SK-N-SH treated with all-trans-retinoic acid at 6 μM for 48 hours (cell line): Measurements from ENCODE around the gene BACH2.

Experiments
- ATAC-seq: fragments of 200-7000 bp; cut with Tn5 transposase; 3 replicates; pipeline ENCODE4 v1.9.1; 2020; ENCODE audit warnings: mild to moderate bottlenecking, moderate library complexity
- BACH2 ChIP-seq: fragments of 250-450 bp; sonication (Bioruptor Pico); IDR thresholded peaks from 2 replicates; pipeline ENCODE4 v1.9.0; 2021; ENCODE audit warnings: mild to moderate bottlenecking, borderline replicate concordance
- ESRRG ChIP-seq: fragments of 250-450 bp; sonication (Bioruptor Pico); IDR thresholded peaks from 2 replicates; pipeline ENCODE4 v1.6.1; 2021; ENCODE audit warnings: mild to moderate bottlenecking
- GLIS3 ChIP-seq: fragments of 250-450 bp; sonication (Bioruptor Pico); IDR thresholded peaks from 2 replicates; pipeline ENCODE4 v1.5.0; 2020; ENCODE audit warnings: mild to moderate bottlenecking, moderate library complexity
- ISL1 ChIP-seq: fragments of 250-450 bp; sonication (Bioruptor Pico); IDR thresholded peaks from 2 replicates; pipeline ENCODE4 v2.1.2; 2022; ENCODE audit warnings: mild to moderate bottlenecking, moderate library complexity
- OSR1 ChIP-seq: fragments of 250-450 bp; sonication (Bioruptor Pico); IDR thresholded peaks from 2 replicates; pipeline ENCODE4 v1.8.0; 2022; ENCODE audit warnings: moderate library complexity, mild to moderate bottlenecking, inconsistent platforms
- PPARA ChIP-seq: fragments of 250-450 bp; sonication (Bioruptor Pico); IDR thresholded peaks from 2 replicates; pipeline ENCODE4 v1.5.0; 2020; ENCODE audit warnings: mild to moderate bottlenecking, borderline replicate concordance
- RARB ChIP-seq: fragments of 250-450 bp; sonication (Bioruptor Pico); IDR thresholded peaks from 2 replicates; pipeline ENCODE4 v1.8.0; 2021; ENCODE audit warnings: mild to moderate bottlenecking, moderate library complexity
- SNAI2 ChIP-seq: fragments of 250-450 bp; sonication (Bioruptor Pico); IDR thresholded peaks from 2 replicates; pipeline ENCODE4 v1.5.0; 2020; ENCODE audit warnings: mild to moderate bottlenecking, moderate library complexity
- TCF4 ChIP-seq: fragments of 250-450 bp; sonication (Bioruptor Pico); IDR thresholded peaks from 2 replicates; pipeline ENCODE4 v1.8.0; 2021; ENCODE audit warnings: mild to moderate bottlenecking, moderate library complexity, borderline replicate concordance
- TOX ChIP-seq: fragments of 250-450 bp; sonication (Bioruptor Pico); IDR thresholded peaks from 2 replicates; pipeline ENCODE4 v1.8.0; 2021; ENCODE audit warnings: mild to moderate bottlenecking, moderate library complexity, borderline replicate concordance
- ZC3H10 ChIP-seq: fragments of 250-450 bp; sonication (Bioruptor Pico); IDR thresholded peaks from 2 replicates; pipeline ENCODE4 v1.5.1; 2021; ENCODE audit warnings: mild to moderate bottlenecking, moderate library complexity
- ZFP3 ChIP-seq: fragments of 250-450 bp; sonication (Bioruptor Pico); IDR thresholded peaks from 2 replicates; pipeline ENCODE4 v1.5.0; 2020; ENCODE audit warnings: mild to moderate bottlenecking, moderate library complexity
- ZFP30 ChIP-seq: fragments of 450-650 bp; formaldehyde crosslinking; IDR thresholded peaks from 2 replicates; pipeline ENCODE4 v1.5.0; 2022; ENCODE audit warnings: mild to moderate bottlenecking, moderate library complexity
- ZNF565 ChIP-seq: fragments of 450-650 bp; formaldehyde crosslinking; conservative IDR thresholded peaks from 2 replicates; pipeline ENCODE4 v1.5.0; 2020; ENCODE audit warnings: low read depth, mild to moderate bottlenecking, moderate library complexity
- TF ChIP-seq, protein P1 (sequence below): fragments of 250-450 bp; sonication (Bioruptor Pico); IDR thresholded peaks from 2 replicates; pipeline ENCODE4 v1.5.1; 2020; ENCODE audit warnings: low read depth, mild to moderate bottlenecking, moderate library complexity
- TF ChIP-seq, protein P2 (sequence below): fragments of 250-450 bp; sonication (Bioruptor Pico); IDR thresholded peaks from 2 replicates; pipeline ENCODE4 v1.8.0; 2021; ENCODE audit warnings: low read depth, mild to moderate bottlenecking, moderate library complexity, borderline replicate concordance
- TF ChIP-seq, protein P3 (sequence below): fragments of 250-450 bp; sonication (Bioruptor Pico); IDR thresholded peaks from 2 replicates; pipeline ENCODE4 v1.5.1; 2021; ENCODE audit warnings: mild to moderate bottlenecking, moderate library complexity
- TF ChIP-seq, protein P4 (sequence below): fragments of 250-450 bp; sonication (Bioruptor Pico); IDR thresholded peaks from 2 replicates; pipeline ENCODE4 v1.5.0; 2020; ENCODE audit warnings: mild to moderate bottlenecking, moderate library complexity

The BACH2 gene

DNA sequence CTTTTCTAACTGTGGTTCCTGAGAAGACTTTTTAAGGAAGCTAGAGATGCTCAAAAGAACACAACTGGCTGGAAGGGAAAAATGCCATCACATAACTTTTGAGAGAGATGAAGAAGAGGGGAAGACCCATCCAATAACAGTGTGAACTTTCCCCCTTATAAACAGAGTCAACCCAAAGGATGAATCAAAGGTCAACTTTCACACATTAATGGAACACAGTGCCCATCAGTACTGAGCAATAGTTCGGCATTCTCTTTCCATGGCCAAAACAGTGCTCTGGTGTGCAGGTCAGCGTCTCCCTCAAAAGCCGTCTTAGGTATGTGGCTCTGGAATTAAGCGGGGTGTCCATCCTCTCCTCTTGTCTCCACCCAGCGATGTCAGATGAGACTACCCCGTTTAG, 272.0 kb downstream of the BACH2 start:
- ATAC-seq = no peak
- TF ChIP-seq TCF4 = no peak

DNA sequence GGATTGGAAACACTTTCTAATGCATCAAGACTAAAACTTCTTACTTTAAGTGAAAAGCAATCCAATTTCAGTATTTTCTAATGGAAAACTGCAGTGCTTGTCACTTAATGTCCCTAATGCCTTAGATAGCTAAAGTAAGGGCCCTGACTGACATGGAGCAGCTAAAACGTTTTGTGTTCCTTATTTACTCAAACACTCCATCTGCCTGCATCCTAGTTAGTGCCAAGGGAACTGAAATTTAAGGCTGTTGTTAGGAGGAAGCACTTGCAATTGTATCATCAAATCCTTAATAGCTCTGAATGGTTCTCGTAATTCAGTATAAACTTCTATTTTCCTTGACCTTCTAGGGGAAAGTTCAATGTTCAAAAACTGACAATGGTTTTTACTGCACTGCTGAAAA, 274.9 kb downstream of the BACH2 start:
- ATAC-seq = no peak

DNA sequence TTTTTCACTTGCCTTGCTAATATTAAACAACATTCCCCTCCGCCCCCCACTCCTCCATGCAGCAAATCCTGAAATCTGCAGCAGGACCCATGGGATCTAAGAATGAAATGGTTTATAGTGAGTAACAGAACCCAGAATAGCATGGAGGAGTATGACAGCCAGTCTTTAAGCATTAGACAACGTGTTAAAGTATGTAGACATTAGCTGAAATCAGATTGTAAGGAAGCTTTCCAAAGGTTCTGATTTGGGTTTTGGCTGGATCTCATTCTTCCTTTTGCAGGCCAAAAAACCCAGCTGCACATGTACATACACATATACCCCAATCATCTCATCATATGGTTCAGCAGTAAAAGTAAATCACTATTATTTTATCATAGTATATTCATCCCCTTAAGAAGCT, 275.9 kb downstream of the BACH2 start:
- no peak for ATAC-seq
- TF ChIP-seq RARB (CRISPR knock-in tag) = no peak
- no peak for TF ChIP-seq ZFP30
- TF ChIP-seq, protein P1, sequence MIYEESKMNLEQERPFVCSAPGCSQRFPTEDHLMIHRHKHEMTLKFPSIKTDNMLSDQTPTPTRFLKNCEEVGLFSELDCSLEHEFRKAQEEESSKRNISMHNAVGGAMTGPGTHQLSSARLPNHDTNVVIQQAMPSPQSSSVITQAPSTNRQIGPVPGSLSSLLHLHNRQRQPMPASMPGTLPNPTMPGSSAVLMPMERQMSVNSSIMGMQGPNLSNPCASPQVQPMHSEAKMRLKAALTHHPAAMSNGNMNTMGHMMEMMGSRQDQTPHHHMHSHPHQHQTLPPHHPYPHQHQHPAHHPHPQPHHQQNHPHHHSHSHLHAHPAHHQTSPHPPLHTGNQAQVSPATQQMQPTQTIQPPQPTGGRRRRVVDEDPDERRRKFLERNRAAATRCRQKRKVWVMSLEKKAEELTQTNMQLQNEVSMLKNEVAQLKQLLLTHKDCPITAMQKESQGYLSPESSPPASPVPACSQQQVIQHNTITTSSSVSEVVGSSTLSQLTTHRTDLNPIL (CRISPR knock-in tag) = no peak
- TF ChIP-seq OSR1 = no peak
- TF ChIP-seq ESRRG (CRISPR knock-in tag) = no peak
- no peak for TF ChIP-seq GLIS3 (CRISPR knock-in tag)
- no peak for TF ChIP-seq ZNF565 (CRISPR knock-in tag)
- TF ChIP-seq ISL1 (CRISPR knock-in tag) = no peak
- TF ChIP-seq, protein P2, sequence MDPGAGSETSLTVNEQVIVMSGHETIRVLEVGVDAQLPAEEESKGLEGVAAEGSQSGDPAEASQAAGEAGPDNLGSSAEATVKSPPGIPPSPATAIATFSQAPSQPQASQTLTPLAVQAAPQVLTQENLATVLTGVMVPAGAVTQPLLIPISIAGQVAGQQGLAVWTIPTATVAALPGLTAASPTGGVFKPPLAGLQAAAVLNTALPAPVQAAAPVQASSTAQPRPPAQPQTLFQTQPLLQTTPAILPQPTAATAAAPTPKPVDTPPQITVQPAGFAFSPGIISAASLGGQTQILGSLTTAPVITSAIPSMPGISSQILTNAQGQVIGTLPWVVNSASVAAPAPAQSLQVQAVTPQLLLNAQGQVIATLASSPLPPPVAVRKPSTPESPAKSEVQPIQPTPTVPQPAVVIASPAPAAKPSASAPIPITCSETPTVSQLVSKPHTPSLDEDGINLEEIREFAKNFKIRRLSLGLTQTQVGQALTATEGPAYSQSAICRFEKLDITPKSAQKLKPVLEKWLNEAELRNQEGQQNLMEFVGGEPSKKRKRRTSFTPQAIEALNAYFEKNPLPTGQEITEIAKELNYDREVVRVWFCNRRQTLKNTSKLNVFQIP (CRISPR knock-in tag) = no peak
- TF ChIP-seq, protein P3, sequence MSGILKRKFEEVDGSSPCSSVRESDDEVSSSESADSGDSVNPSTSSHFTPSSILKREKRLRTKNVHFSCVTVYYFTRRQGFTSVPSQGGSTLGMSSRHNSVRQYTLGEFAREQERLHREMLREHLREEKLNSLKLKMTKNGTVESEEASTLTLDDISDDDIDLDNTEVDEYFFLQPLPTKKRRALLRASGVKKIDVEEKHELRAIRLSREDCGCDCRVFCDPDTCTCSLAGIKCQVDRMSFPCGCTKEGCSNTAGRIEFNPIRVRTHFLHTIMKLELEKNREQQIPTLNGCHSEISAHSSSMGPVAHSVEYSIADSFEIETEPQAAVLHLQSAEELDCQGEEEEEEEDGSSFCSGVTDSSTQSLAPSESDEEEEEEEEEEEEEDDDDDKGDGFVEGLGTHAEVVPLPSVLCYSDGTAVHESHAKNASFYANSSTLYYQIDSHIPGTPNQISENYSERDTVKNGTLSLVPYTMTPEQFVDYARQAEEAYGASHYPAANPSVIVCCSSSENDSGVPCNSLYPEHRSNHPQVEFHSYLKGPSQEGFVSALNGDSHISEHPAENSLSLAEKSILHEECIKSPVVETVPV (CRISPR knock-in tag) = no peak
- TF ChIP-seq TOX (CRISPR knock-in tag) = no peak
- TF ChIP-seq, protein P4, sequence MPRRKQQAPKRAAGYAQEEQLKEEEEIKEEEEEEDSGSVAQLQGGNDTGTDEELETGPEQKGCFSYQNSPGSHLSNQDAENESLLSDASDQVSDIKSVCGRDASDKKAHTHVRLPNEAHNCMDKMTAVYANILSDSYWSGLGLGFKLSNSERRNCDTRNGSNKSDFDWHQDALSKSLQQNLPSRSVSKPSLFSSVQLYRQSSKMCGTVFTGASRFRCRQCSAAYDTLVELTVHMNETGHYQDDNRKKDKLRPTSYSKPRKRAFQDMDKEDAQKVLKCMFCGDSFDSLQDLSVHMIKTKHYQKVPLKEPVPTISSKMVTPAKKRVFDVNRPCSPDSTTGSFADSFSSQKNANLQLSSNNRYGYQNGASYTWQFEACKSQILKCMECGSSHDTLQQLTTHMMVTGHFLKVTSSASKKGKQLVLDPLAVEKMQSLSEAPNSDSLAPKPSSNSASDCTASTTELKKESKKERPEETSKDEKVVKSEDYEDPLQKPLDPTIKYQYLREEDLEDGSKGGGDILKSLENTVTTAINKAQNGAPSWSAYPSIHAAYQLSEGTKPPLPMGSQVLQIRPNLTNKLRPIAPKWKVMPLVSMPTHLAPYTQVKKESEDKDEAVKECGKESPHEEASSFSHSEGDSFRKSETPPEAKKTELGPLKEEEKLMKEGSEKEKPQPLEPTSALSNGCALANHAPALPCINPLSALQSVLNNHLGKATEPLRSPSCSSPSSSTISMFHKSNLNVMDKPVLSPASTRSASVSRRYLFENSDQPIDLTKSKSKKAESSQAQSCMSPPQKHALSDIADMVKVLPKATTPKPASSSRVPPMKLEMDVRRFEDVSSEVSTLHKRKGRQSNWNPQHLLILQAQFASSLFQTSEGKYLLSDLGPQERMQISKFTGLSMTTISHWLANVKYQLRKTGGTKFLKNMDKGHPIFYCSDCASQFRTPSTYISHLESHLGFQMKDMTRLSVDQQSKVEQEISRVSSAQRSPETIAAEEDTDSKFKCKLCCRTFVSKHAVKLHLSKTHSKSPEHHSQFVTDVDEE (CRISPR knock-in tag) = no peak
- TF ChIP-seq PPARA (CRISPR knock-in tag) = no peak

More for the DNA sequence above, 274.9 kb downstream of the BACH2 start:
- TF ChIP-seq TCF4 = no peak
- TF ChIP-seq, protein P4 (CRISPR knock-in tag) = no peak
- no peak for TF ChIP-seq PPARA (CRISPR knock-in tag)
- TF ChIP-seq, protein P3 (CRISPR knock-in tag) = no peak
- TF ChIP-seq ISL1 (CRISPR knock-in tag) = no peak
- no peak for TF ChIP-seq ZC3H10
- TF ChIP-seq SNAI2 (CRISPR knock-in tag) = no peak
- TF ChIP-seq, protein P1 (CRISPR knock-in tag) = no peak
- no peak for TF ChIP-seq GLIS3 (CRISPR knock-in tag)
- TF ChIP-seq TOX (CRISPR knock-in tag) = no peak
- TF ChIP-seq OSR1 = no peak
- TF ChIP-seq, protein P2 (CRISPR knock-in tag) = no peak
- TF ChIP-seq ZFP3 (CRISPR knock-in tag) = no peak
- TF ChIP-seq BACH2 = no peak
- no peak for TF ChIP-seq ESRRG (CRISPR knock-in tag)
